ENCODE results near the gene SLC25A22. TPM values are rescaled to one million over a fixed set of nuclear protein-coding genes. Genes with fewer than 3 reads are reported as not detected.

Gene SLC25A22
- total and polyA plus RNA-seq, 10 of the 15 experiments (the other 5 are each of a cell fraction or from before 2014, with no cell fraction given): 0.27 to 27.0 (median 8.2) TPM

DNA sequence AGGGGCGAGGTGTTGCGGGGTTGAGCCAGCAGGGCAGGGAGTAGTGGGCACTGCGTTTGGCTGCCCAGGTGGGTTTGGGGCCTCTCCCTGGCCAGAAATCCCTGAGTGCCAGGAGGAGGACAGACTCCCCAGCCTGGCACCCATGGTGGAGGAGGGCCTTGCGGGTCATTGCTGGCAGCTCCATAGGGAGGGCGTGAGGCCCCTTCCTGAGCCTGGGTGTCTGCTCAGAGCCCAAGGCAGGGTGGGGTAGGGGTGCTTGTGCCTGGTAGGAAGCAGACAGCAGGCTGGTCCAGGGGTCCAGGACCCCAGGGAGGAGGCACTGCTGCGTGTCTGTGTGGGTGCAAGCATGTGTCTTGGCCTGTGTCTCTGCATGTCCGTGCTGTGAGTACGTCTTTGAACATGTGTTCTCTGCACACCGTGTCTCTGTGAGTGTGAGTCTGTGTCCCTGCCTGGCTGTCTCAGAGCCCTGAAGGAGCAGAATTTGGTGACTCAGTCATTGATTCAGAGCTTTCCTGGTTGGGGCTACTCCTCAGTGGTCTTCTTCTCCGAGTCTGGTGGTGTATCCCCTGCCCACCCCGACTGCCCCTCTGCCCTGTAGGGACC, 48.5 kb upstream of the SLC25A22 start:
- intact Hi-C loops (cut with micrococcal nuclease; ENCODE audit: unreplicated experiment): no loop called here
- POLR2A ChIA-PET: interaction anchor here (0.6 to 1.2 kb wide), 2 partner anchors 8 to 41 kb away, joined by 4 to 7 read pairs; no protein-coding TSS in a partner anchor
- no TSS peak for BruUV-seq (replicated peaks)

More for the DNA sequence above, 48.5 kb upstream of the SLC25A22 start:
- in situ Hi-C loops (cut with MboI): loop anchor here (10.0 kb wide), 2 partner anchors 208 to 1008 kb away; partner anchors contain the start of gene LSP1
- no peak overlapping the region for H2AFZ ChIP-seq (ENCODE audit: control insufficient read depth, low read depth, low read length)
- no peak overlapping the region for H3K4me3 ChIP-seq
- H3K4me2 ChIP-seq (ENCODE audit: control insufficient read depth, insufficient read depth): no peak overlapping the region
- no peaks in the 10 kb centered on the region for H3K9me3 ChIP-seq (replicated peaks; ENCODE audit: control insufficient read depth, insufficient read depth, low read length)
- ATAC-seq: no peak
- H3K79me2 ChIP-seq (ENCODE audit: control insufficient read depth, insufficient read depth, low read length): peaks cover 8% of the 10 kb centered on the region
- DNase-seq (ENCODE audit: low read depth, low spot score): no peak
- H3K36me3 ChIP-seq (ENCODE audit: control insufficient read depth in 2 of 2, insufficient read depth in 2 of 2, low read length in 1 of 2): no peaks in the 10 kb centered on the region
- RAD21 ChIA-PET (ENCODE audit: unreplicated experiment): interaction anchor here (1.2 to 1.4 kb wide), 3 partner anchors 14 to 204 kb away, joined by 3 read pairs; partner anchors contain the start of genes CD151 and RPLP2
- H3K4me1 ChIP-seq (ENCODE audit: control insufficient read depth, insufficient read depth, low read length): peaks cover 8% of the 10 kb centered on the region
- no peaks in the 10 kb centered on the region for H4K20me1 ChIP-seq (ENCODE audit: control insufficient read depth, insufficient read depth)
- TF ChIP-seq, protein P1, sequence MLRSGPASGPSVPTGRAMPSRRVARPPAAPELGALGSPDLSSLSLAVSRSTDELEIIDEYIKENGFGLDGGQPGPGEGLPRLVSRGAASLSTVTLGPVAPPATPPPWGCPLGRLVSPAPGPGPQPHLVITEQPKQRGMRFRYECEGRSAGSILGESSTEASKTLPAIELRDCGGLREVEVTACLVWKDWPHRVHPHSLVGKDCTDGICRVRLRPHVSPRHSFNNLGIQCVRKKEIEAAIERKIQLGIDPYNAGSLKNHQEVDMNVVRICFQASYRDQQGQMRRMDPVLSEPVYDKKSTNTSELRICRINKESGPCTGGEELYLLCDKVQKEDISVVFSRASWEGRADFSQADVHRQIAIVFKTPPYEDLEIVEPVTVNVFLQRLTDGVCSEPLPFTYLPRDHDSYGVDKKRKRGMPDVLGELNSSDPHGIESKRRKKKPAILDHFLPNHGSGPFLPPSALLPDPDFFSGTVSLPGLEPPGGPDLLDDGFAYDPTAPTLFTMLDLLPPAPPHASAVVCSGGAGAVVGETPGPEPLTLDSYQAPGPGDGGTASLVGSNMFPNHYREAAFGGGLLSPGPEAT (IDR thresholded peaks at IDR 0.05; ENCODE audit: low read depth): no peak
- TF ChIP-seq WRNIP1 (IDR thresholded peaks at IDR 0.05; ENCODE audit: borderline replicate concordance, low read depth, low read length) (no peak), HDGF (IDR thresholded peaks at IDR 0.05) (no peak), SIX5 (IDR thresholded peaks at IDR 0.05; ENCODE audit: low read depth, low read length, severe bottlenecking) (no peak), FOXM1 (IDR thresholded peaks at IDR 0.05; ENCODE audit: low read depth, low read length) (no peak)
- FAIRE-seq: peak; percentile 13
- H3K9ac ChIP-seq (ENCODE audit: control insufficient read depth, insufficient read depth, low read length): no peak overlapping the region
- SMC1A ChIA-PET (ENCODE audit: uncharacterized antibody, unreplicated experiment): no interaction called here
- CTCF ChIA-PET: interaction anchor here (0.6 to 3.4 kb wide), 4 partner anchors 78 to 212 kb away, joined by 3 to 23 read pairs (median 3); no protein-coding TSS in a partner anchor
- 28% methylated on average over 11 of the region's 11 CpGs for WGBS (ENCODE audit: insufficient coverage, insufficient replicate concordance, low lambda C conversion rate, missing lambda C conversion rate)
- no peak overlapping the region for H3K27ac ChIP-seq (ENCODE audit: control insufficient read depth, insufficient read depth)
- H3K27me3 ChIP-seq (replicated peaks in 1 of 2; ENCODE audit: control insufficient read depth in 2 of 2, insufficient read depth in 2 of 2, low read length in 1 of 2): no peaks in the 10 kb centered on the region; a peak in 1 of 4 replicates
